CD4-positive, alpha-beta memory T cell (primary cell): Measurements from ENCODE around the gene HVCN1. TPM values are rescaled to one million over a fixed set of nuclear protein-coding genes. Genes with fewer than 3 reads are reported as not detected.
A peak's percentile ranks its signal among the peaks of the same experiment; 100 is the strongest.
"Not testable (repeated sequence)": the region's sequence is repeated elsewhere in the genome, so short reads cannot be mapped to it uniquely, and the experiment has no call there.

Experiments used
- CTCF ChIA-PET: fragments of 350-600 bp; sonication (Branson Sonifier 250); formaldehyde crosslinking; loops from one replicate; lab custom pipeline; 2021; ENCODE audit warnings: inconsistent platforms; ENCODE audit not compliant: partially characterized antibody; lab: Charles Lee
- POLR2A ChIA-PET: fragments of 350-600 bp; sonication (Branson Sonifier 250); formaldehyde crosslinking; loops from one replicate; lab custom pipeline; 2021; ENCODE audit not compliant: partially characterized antibody; lab: Charles Lee
- DNase-seq, 5 donors: peaks; one replicate each; pipeline versions ENCODE4 v3.0.0 to v3.0.0-alpha.2; 2020 to 2022; ENCODE audit warnings: mixed read lengths in 1 of 5
- H3K27ac ChIP-seq: one replicate; pipeline ENCODE4 v1.7.0; 2013; ENCODE audit warnings: low read depth, low read length
- H3K27me3 ChIP-seq: 2 replicates; pipeline ENCODE4 v1.7.0; 2013; ENCODE audit warnings: mild to moderate bottlenecking, low read length, moderate library complexity; ENCODE audit not compliant: insufficient read depth
- H3K36me3 ChIP-seq: 2 replicates; pipeline ENCODE4 v1.7.0; 2013; ENCODE audit warnings: mild to moderate bottlenecking, low read length, moderate library complexity; ENCODE audit not compliant: insufficient read depth
- H3K4me1 ChIP-seq: 2 replicates; pipeline ENCODE4 v1.7.0; 2013; ENCODE audit warnings: mild to moderate bottlenecking, low read length, moderate library complexity; ENCODE audit not compliant: insufficient read depth
- H3K4me3 ChIP-seq, 2 donors: one replicate each; pipeline ENCODE4 v1.7.0; 2013; ENCODE audit warnings: low read length in 2 of 2, mild to moderate bottlenecking in 1 of 2
- H3K9me3 ChIP-seq, 2 donors: one replicate each; pipeline ENCODE4 v1.7.0; 2013; ENCODE audit warnings: low read length in 2 of 2, control low read depth in 1 of 2; ENCODE audit not compliant: control insufficient read depth in 1 of 2
- H3K27ac Mint-ChIP-seq, 7 donors: one replicate each; pipeline ENCODE4 v1.8.0; 2020 to 2021; ENCODE audit warnings: mixed read lengths in 7 of 7, mild to moderate bottlenecking in 6 of 7, inconsistent platforms in 3 of 7, moderate library complexity in 3 of 7
- H3K27me3 Mint-ChIP-seq, 2 donors: one replicate each; pipeline ENCODE4 v1.8.0; 2020 to 2021; ENCODE audit warnings: mixed read lengths in 2 of 2
- H3K36me3 Mint-ChIP-seq, 2 donors: one replicate each; pipeline ENCODE4 v1.8.0; 2020 to 2021; ENCODE audit warnings: mixed read lengths in 2 of 2, inconsistent platforms in 1 of 2, mild to moderate bottlenecking in 1 of 2
- H3K4me1 Mint-ChIP-seq, 4 donors: one replicate each; pipeline ENCODE4 v1.8.0; 2020 to 2021; ENCODE audit warnings: mixed read lengths in 4 of 4, mild to moderate bottlenecking in 1 of 4
- H3K4me3 Mint-ChIP-seq, 8 donors: one replicate each; pipeline ENCODE4 v1.8.0; 2020 to 2021; ENCODE audit warnings: mixed read lengths in 8 of 8, mild to moderate bottlenecking in 7 of 8, moderate library complexity in 6 of 8, inconsistent platforms in 3 of 8
- H3K9me3 Mint-ChIP-seq, 8 donors: one replicate each; pipeline ENCODE4 v1.8.0; 2020 to 2021; ENCODE audit warnings: mixed read lengths in 8 of 8, mild to moderate bottlenecking in 5 of 8, inconsistent platforms in 3 of 8, moderate library complexity in 1 of 8
- intact Hi-C: fragments of 100-400 bp; cut with micrococcal nuclease; formaldehyde crosslinking; loops from one replicate; pipeline ENCODE4 v1.15.1; 2023
- polyA plus RNA-seq, 2 donors: library from polyadenylated mRNA; unstranded; fragments of 300-500 nt; fragmentation: Illumina TruSeq; gene quantifications; one replicate each; pipeline ENCODE4 v1.2.3, GENCODE V29; 2021
- total RNA-seq, 2 experiments: library from RNA; stranded (reverse); gene quantifications; one replicate each; pipeline ENCODE4 v1.2.3, GENCODE V29; 2021

Gene HVCN1
- total and polyA plus RNA-seq, 4 experiments from 2014 or later, result 6.4 to 16.4 (median 7.6) TPM

GRCh38 chr12:110731479-110731878 is 42.6 kb upstream of the HVCN1 start:
- peaks cover 40 to 88% (median 69%) of the 10 kb centered on the region in 4 donors for H3K4me1 Mint-ChIP-seq
- peaks cover 43 to 73% of the 10 kb centered on the region in 2 donors for H3K36me3 Mint-ChIP-seq
- ChIA-PET POLR2A (interaction anchor here (1.5 to 2.0 kb wide), 2 partner anchors 11 to 14 kb away, joined by 3 to 7 read pairs; partner anchors contain the start of gene PPP1CC), CTCF (interaction anchor here (0.7 to 1.3 kb wide), 5 partner anchors 8 to 96 kb away, joined by 3 to 4 read pairs (median 3); no protein-coding TSS in a partner anchor)
- Histone ChIP-seq H3K36me3 (peaks cover 46% of the 10 kb centered on the region), H3K27me3 (no peaks in the 10 kb centered on the region), H3K4me1 (peaks cover 92% of the 10 kb centered on the region), H3K4me3 (no peak overlapping the region), H3K9me3 (no peaks in the 10 kb centered on the region), H3K27ac (no peak overlapping the region)
- DNase-seq, result no peak
- intact Hi-C loops, result no loop called here
- H3K27me3 Mint-ChIP-seq, result no peaks in the 10 kb centered on the region
- no peaks in the 10 kb centered on the region for H3K9me3 Mint-ChIP-seq
- peak overlapping the region in 2 of 7 donors; percentile 42 to 79 for H3K27ac Mint-ChIP-seq
- peak overlapping the region in 2 of 8 donors; percentile 30 to 65 for H3K4me3 Mint-ChIP-seq

GRCh38 chr12:110728628-110729027 is 39.7 kb upstream of the HVCN1 start:
- H3K4me1 ChIP-seq, result peaks cover 72% of the 10 kb centered on the region
- peaks cover 50% of the 10 kb centered on the region for H3K36me3 ChIP-seq
- H3K27ac ChIP-seq, result peak overlapping the region; percentile 38
- no peaks in the 10 kb centered on the region for H3K9me3 ChIP-seq
- Mint-ChIP-seq H3K9me3 (no peaks in the 10 kb centered on the region), H3K27ac (peak overlapping the region; percentile 36 to 89 (median 86)), H3K27me3 (no peaks in the 10 kb centered on the region), H3K4me3 (peak overlapping the region in 4 of 8 donors; percentile 2 to 60 (median 38)), H3K36me3 (peaks cover 50 to 78% of the 10 kb centered on the region in 2 donors), H3K4me1 (peaks cover 35 to 75% (median 58%) of the 10 kb centered on the region in 4 donors)
- no peak overlapping the region for H3K4me3 ChIP-seq
- intact Hi-C loops, result loop anchor here (1.0 kb wide), 1 partner anchor 13 kb away; no protein-coding TSS in a partner anchor
- H3K27me3 ChIP-seq, result no peaks in the 10 kb centered on the region
- CTCF ChIA-PET, result interaction anchor here (1.0 kb wide), 1 partner anchor 23 kb away, joined by 3 read pairs; no protein-coding TSS in a partner anchor
- DNase-seq, result no peak
- POLR2A ChIA-PET, result interaction anchor here (1.3 to 2.6 kb wide), 3 partner anchors 10 to 116 kb away, joined by 4 to 12 read pairs (median 5); no protein-coding TSS in a partner anchor

- Histone ChIP-seq H3K4me1 (peaks cover 55% of the 10 kb centered on the region), H3K27me3 (no peaks in the 10 kb centered on the region), H3K9me3 (no peaks in the 10 kb centered on the region), H3K36me3 (peaks cover 57% of the 10 kb centered on the region), H3K27ac (peak overlapping the region; percentile 49), H3K4me3 (no peak overlapping the region)
- H3K9me3 Mint-ChIP-seq, result no peaks in the 10 kb centered on the region
- DNase-seq, result no peak
- H3K36me3 Mint-ChIP-seq, result peaks cover 53 to 80% of the 10 kb centered on the region in 2 donors
- ChIA-PET CTCF (interaction anchor here (0.6 to 1.3 kb wide), 2 partner anchors 14 to 185 kb away, joined by 3 read pairs; no protein-coding TSS in a partner anchor), POLR2A (interaction anchor here (2.6 kb wide), 1 partner anchor 12 kb away, joined by 12 read pairs; no protein-coding TSS in a partner anchor)
- peaks cover 28 to 63% (median 43%) of the 10 kb centered on the region in 4 donors for H3K4me1 Mint-ChIP-seq
- H3K27me3 Mint-ChIP-seq, result no peaks in the 10 kb centered on the region
- peak overlapping the region; percentile 74 to 97 (median 87) for H3K27ac Mint-ChIP-seq
- H3K4me3 Mint-ChIP-seq, result peak overlapping the region in 2 of 8 donors; percentile 40 to 58
- intact Hi-C loops, result no loop called here
These were observed 37.9 kb upstream of the HVCN1 start for GRCh38 chr12:110726708-110727369.

- H3K4me3 ChIP-seq, result no peak overlapping the region
- H3K36me3 ChIP-seq, result peaks cover 58% of the 10 kb centered on the region
- H3K27ac ChIP-seq, result no peak overlapping the region
- DNase-seq, result no peak
- intact Hi-C loops, result no loop called here
- no peak overlapping the region for H3K4me3 Mint-ChIP-seq
- H3K36me3 Mint-ChIP-seq, result peaks cover 55 to 80% of the 10 kb centered on the region in 2 donors
- H3K4me1 Mint-ChIP-seq, result peaks cover 24 to 55% (median 38%) of the 10 kb centered on the region in 4 donors
- H3K9me3 ChIP-seq, result no peaks in the 10 kb centered on the region
- H3K4me1 ChIP-seq, result peaks cover 46% of the 10 kb centered on the region
- no peaks in the 10 kb centered on the region for H3K9me3 Mint-ChIP-seq
- H3K27me3 ChIP-seq, result no peaks in the 10 kb centered on the region
- H3K27ac Mint-ChIP-seq, result peak overlapping the region in 5 of 7 donors; percentile 5 to 89 (median 68)
- ChIA-PET POLR2A (no interaction called here), CTCF (interaction anchor here (0.6 kb wide), 1 partner anchor 12 kb away, joined by 4 read pairs; no protein-coding TSS in a partner anchor)
- H3K27me3 Mint-ChIP-seq, result no peaks in the 10 kb centered on the region
These were observed 37.1 kb upstream of the HVCN1 start for GRCh38 chr12:110726028-110726427.

GRCh38 chr12:110725267-110725666 is 36.4 kb upstream of the HVCN1 start:
- H3K4me1 Mint-ChIP-seq, result peaks cover 23 to 47% (median 34%) of the 10 kb centered on the region in 4 donors
- H3K36me3 Mint-ChIP-seq, result peaks cover 60 to 80% of the 10 kb centered on the region in 2 donors
- intact Hi-C loops, result no loop called here
- no peak for DNase-seq
- no peaks in the 10 kb centered on the region for H3K9me3 Mint-ChIP-seq
- Histone ChIP-seq H3K9me3 (no peaks in the 10 kb centered on the region), H3K4me1 (peaks cover 42% of the 10 kb centered on the region), H3K27me3 (no peaks in the 10 kb centered on the region), H3K27ac (no peak overlapping the region), H3K4me3 (no peak overlapping the region), H3K36me3 (peaks cover 58% of the 10 kb centered on the region)
- H3K27me3 Mint-ChIP-seq, result no peaks in the 10 kb centered on the region
- H3K4me3 Mint-ChIP-seq, result no peak overlapping the region
- H3K27ac Mint-ChIP-seq, result peak overlapping the region in 5 of 7 donors; percentile 10 to 83 (median 72)
- ChIA-PET POLR2A (no interaction called here), CTCF (interaction anchor here (0.6 kb wide), 1 partner anchor 11 kb away, joined by 4 read pairs; no protein-coding TSS in a partner anchor)

GRCh38 chr12:110722892-110723291 is 34.0 kb upstream of the HVCN1 start:
- CTCF ChIA-PET, H3K9me3 Mint-ChIP-seq, H3K27me3 Mint-ChIP-seq, intact Hi-C loops, DNase-seq, POLR2A ChIA-PET, H3K27ac ChIP-seq, H3K4me3 ChIP-seq, H3K27me3 ChIP-seq, H3K9me3 ChIP-seq, H3K4me3 Mint-ChIP-seq: not testable (repeated sequence)
- H3K4me1 ChIP-seq, result peaks cover 20% of the 10 kb centered on the region
- Mint-ChIP-seq H3K36me3 (peaks cover 70 to 86% of the 10 kb centered on the region in 2 donors), H3K27ac (peak overlapping the region in 1 of 7 donors; percentile 11), H3K4me1 (peaks cover 16 to 30% (median 24%) of the 10 kb centered on the region in 4 donors)
- H3K36me3 ChIP-seq, result peaks cover 65% of the 10 kb centered on the region

- CTCF ChIA-PET, result interaction anchor here (1.3 kb wide), 1 partner anchor 30 kb away, joined by 3 read pairs; no protein-coding TSS in a partner anchor
- Mint-ChIP-seq H3K36me3 (peaks cover 66 to 87% of the 10 kb centered on the region in 2 donors), H3K27me3 (no peaks in the 10 kb centered on the region), H3K4me3 (no peak overlapping the region), H3K27ac (peak overlapping the region in 1 of 7 donors; percentile 42), H3K9me3 (no peaks in the 10 kb centered on the region), H3K4me1 (peaks cover 9 to 19% (median 14%) of the 10 kb centered on the region in 4 donors)
- Histone ChIP-seq H3K9me3 (no peaks in the 10 kb centered on the region), H3K4me1 (peaks cover 9% of the 10 kb centered on the region), H3K27ac (no peak overlapping the region), H3K4me3 (no peak overlapping the region), H3K27me3 (no peaks in the 10 kb centered on the region), H3K36me3 (peaks cover 58% of the 10 kb centered on the region)
- DNase-seq, result no peak
- POLR2A ChIA-PET, result no interaction called here
- intact Hi-C loops, result no loop called here
These were observed 32.7 kb upstream of the HVCN1 start for GRCh38 chr12:110721570-110721969.
